Endothelial cell (in vitro differentiated cells): ENCODE results near the gene KLHDC9. TPM values are rescaled to one million over a fixed set of nuclear protein-coding genes. Genes with fewer than 3 reads are reported as not detected.

Experiments used
- DNase-seq: peaks from one replicate; pipeline ENCODE4 v3.0.0; 2021; ENCODE audit warnings: low spot score
- H3K27ac Mint-ChIP-seq: one replicate; pipeline ENCODE4 v1.8.0; 2021; ENCODE audit warnings: mixed read lengths, inconsistent platforms; ENCODE audit not compliant: unreplicated experiment
- H3K27me3 Mint-ChIP-seq: one replicate; pipeline ENCODE4 v1.8.0; 2021; ENCODE audit warnings: mild to moderate bottlenecking, moderate library complexity, mixed read lengths, inconsistent platforms; ENCODE audit not compliant: unreplicated experiment
- H3K36me3 Mint-ChIP-seq: one replicate; pipeline ENCODE4 v1.8.0; 2021; ENCODE audit warnings: mild to moderate bottlenecking, low read depth, mixed read lengths, inconsistent platforms; ENCODE audit not compliant: unreplicated experiment
- H3K4me1 Mint-ChIP-seq: one replicate; pipeline ENCODE4 v1.8.0; 2021; ENCODE audit warnings: mild to moderate bottlenecking, mixed read lengths, inconsistent platforms; ENCODE audit not compliant: unreplicated experiment
- H3K4me3 Mint-ChIP-seq: one replicate; pipeline ENCODE4 v1.8.0; 2021; ENCODE audit warnings: mild to moderate bottlenecking, mixed read lengths, inconsistent platforms; ENCODE audit not compliant: unreplicated experiment
- H3K9me3 Mint-ChIP-seq: one replicate; pipeline ENCODE4 v1.8.0; 2021; ENCODE audit warnings: mixed read lengths, inconsistent platforms; ENCODE audit not compliant: unreplicated experiment
- CTCF ChIP-seq: fragments of 200-600 bp; sonication (generic); IDR thresholded peaks from one replicate; pipeline ENCODE4 v1.5.0; 2021; ENCODE audit warnings: antibody characterized with exemption; ENCODE audit not compliant: unreplicated experiment
- total RNA-seq: library from RNA; stranded (reverse); fragmentation: NEBNext Ultra II Directional; extraction: Animal tissue kit (Norgen Biotek cat#: 25700); gene quantifications from one replicate; pipeline ENCODE4 v1.2.1, GENCODE V29; 2021; ENCODE audit not compliant: unreplicated experiment

Gene KLHDC9
- total RNA-seq, 1 donor from 2014 or later: 7.3 TPM

GRCh38 chr1:161086457-161086856 lies 11.7 kb upstream of the KLHDC9 start:
- TF ChIP-seq CTCF: no peak
- no peaks in the 10 kb centered on the region for H3K36me3 Mint-ChIP-seq
- H3K4me3 Mint-ChIP-seq: no peak overlapping the region
- no peak for DNase-seq
- no peaks in the 10 kb centered on the region for H3K9me3 Mint-ChIP-seq
- H3K27ac Mint-ChIP-seq: no peak overlapping the region
- peaks cover 14% of the 10 kb centered on the region for H3K27me3 Mint-ChIP-seq
- peaks cover 11% of the 10 kb centered on the region for H3K4me1 Mint-ChIP-seq

- Mint-ChIP-seq H3K27me3 (peaks cover 11% of the 10 kb centered on the region), H3K4me3 (no peak overlapping the region), H3K36me3 (no peaks in the 10 kb centered on the region), H3K4me1 (peaks cover 7% of the 10 kb centered on the region), H3K27ac (no peak overlapping the region), H3K9me3 (no peaks in the 10 kb centered on the region)
- TF ChIP-seq CTCF: no peak
- no peak for DNase-seq
Measured at GRCh38 chr1:161088587-161089110, 9.5 kb upstream of the KLHDC9 start.

- H3K27me3 Mint-ChIP-seq: peaks cover 6% of the 10 kb centered on the region
- H3K4me1 Mint-ChIP-seq: peaks cover 7% of the 10 kb centered on the region
- DNase-seq: no peak
- no peaks in the 10 kb centered on the region for H3K36me3 Mint-ChIP-seq
- H3K4me3 Mint-ChIP-seq: no peak within 1 kb of the TSS
- TF ChIP-seq CTCF: no peak
- H3K27ac Mint-ChIP-seq: no peak within 1 kb of the TSS
- no peaks in the 10 kb centered on the region for H3K9me3 Mint-ChIP-seq
Measured at GRCh38 chr1:161089251-161089924, 8.8 kb upstream of the KLHDC9 start, which contains the start of gene NECTIN4. TSS of gene NECTIN4 (minus strand) at chr1:161089558. CDS start at chr1:161089296, 262 bp downstream.

GRCh38 chr1:161089938-161090337 lies 8.2 kb upstream of the KLHDC9 start:
- TF ChIP-seq CTCF: no peak
- no peak overlapping the region for H3K4me3 Mint-ChIP-seq
- peaks cover 7% of the 10 kb centered on the region for H3K4me1 Mint-ChIP-seq
- H3K9me3 Mint-ChIP-seq: no peaks in the 10 kb centered on the region
- no peak for DNase-seq
- H3K36me3 Mint-ChIP-seq: no peaks in the 10 kb centered on the region
- peaks cover 6% of the 10 kb centered on the region for H3K27me3 Mint-ChIP-seq
- H3K27ac Mint-ChIP-seq: no peak overlapping the region

GRCh38 chr1:161090617-161091016 lies 7.5 kb upstream of the KLHDC9 start:
- DNase-seq: no peak
- peaks cover 8% of the 10 kb centered on the region for H3K4me1 Mint-ChIP-seq

More at GRCh38 chr1:161090617-161091016, 7.5 kb upstream of the KLHDC9 start:
- TF ChIP-seq CTCF: no peak
- Mint-ChIP-seq H3K27me3 (peaks cover 6% of the 10 kb centered on the region), H3K36me3 (no peaks in the 10 kb centered on the region), H3K27ac (no peak overlapping the region), H3K4me3 (no peak overlapping the region), H3K9me3 (no peaks in the 10 kb centered on the region)
